Measurements from ENCODE around the gene PLOD1. TPM values are rescaled to one million over a fixed set of nuclear protein-coding genes. Genes with fewer than 3 reads are reported as not detected.

Gene PLOD1
- total RNA-seq, 1 donor from 2014 or later = 477 TPM

DNA sequence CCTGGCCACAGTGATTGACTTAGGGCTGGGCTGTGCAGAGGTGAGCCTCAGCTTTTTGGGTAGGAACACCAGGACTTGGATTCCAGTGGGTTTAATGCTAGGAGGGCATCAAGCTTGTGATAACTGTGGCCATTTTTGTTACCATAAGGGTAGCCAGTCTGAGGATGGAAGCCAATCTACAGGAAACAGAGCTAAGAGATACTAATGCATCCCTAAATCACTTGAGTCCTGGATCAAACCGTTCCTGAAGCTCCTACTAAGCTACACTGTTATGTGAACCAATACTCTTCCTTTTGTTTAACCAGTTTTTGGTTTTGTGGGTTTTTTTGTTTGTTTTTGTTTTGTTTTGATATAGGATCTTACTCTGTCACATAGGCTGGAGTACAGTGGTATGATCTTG is 20.5 kb upstream of the PLOD1 start:
- H3K9me3 Mint-ChIP-seq (ENCODE audit: low read depth) = no peaks in the 10 kb centered on the region
- H3K4me3 Mint-ChIP-seq (ENCODE audit: unreplicated experiment) = no peak overlapping the region
- H3K4me1 Mint-ChIP-seq (ENCODE audit: low read depth) = peaks cover 22% of the 10 kb centered on the region
- H3K27ac Mint-ChIP-seq (ENCODE audit: unreplicated experiment) = no peak overlapping the region
- DNase-seq (ENCODE audit: low spot score) = no peak
- TF ChIP-seq, protein P1, sequence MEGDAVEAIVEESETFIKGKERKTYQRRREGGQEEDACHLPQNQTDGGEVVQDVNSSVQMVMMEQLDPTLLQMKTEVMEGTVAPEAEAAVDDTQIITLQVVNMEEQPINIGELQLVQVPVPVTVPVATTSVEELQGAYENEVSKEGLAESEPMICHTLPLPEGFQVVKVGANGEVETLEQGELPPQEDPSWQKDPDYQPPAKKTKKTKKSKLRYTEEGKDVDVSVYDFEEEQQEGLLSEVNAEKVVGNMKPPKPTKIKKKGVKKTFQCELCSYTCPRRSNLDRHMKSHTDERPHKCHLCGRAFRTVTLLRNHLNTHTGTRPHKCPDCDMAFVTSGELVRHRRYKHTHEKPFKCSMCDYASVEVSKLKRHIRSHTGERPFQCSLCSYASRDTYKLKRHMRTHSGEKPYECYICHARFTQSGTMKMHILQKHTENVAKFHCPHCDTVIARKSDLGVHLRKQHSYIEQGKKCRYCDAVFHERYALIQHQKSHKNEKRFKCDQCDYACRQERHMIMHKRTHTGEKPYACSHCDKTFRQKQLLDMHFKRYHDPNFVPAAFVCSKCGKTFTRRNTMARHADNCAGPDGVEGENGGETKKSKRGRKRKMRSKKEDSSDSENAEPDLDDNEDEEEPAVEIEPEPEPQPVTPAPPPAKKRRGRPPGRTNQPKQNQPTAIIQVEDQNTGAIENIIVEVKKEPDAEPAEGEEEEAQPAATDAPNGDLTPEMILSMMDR (IDR thresholded peaks at IDR 0.05) = no peak
- H3K27me3 Mint-ChIP-seq (ENCODE audit: low read depth) = no peaks in the 10 kb centered on the region
- H3K36me3 Mint-ChIP-seq (ENCODE audit: low read depth) = peaks cover 1% of the 10 kb centered on the region

GRCh38 chr1:11918799-11919519 is 15.6 kb upstream of the PLOD1 start:
- H3K4me1 Mint-ChIP-seq (ENCODE audit: low read depth) = peaks cover 38% of the 10 kb centered on the region
- no peak for DNase-seq (ENCODE audit: low spot score)
- H3K27me3 Mint-ChIP-seq (ENCODE audit: low read depth) = no peaks in the 10 kb centered on the region
- TF ChIP-seq, protein P1 (IDR thresholded peaks at IDR 0.05) = no peak
- peaks cover 13% of the 10 kb centered on the region for H3K36me3 Mint-ChIP-seq (ENCODE audit: low read depth)
- no peak overlapping the region for H3K4me3 Mint-ChIP-seq (ENCODE audit: unreplicated experiment)
- H3K27ac Mint-ChIP-seq (ENCODE audit: unreplicated experiment) = peak overlapping the region; percentile 94
- no peaks in the 10 kb centered on the region for H3K9me3 Mint-ChIP-seq (ENCODE audit: low read depth)

GRCh38 chr1:11919621-11920020 is 14.9 kb upstream of the PLOD1 start:
- Mint-ChIP-seq H3K36me3 (ENCODE audit: low read depth) (peaks cover 13% of the 10 kb centered on the region), H3K4me1 (ENCODE audit: low read depth) (peaks cover 45% of the 10 kb centered on the region), H3K27me3 (ENCODE audit: low read depth) (no peaks in the 10 kb centered on the region), H3K9me3 (ENCODE audit: low read depth) (no peaks in the 10 kb centered on the region), H3K27ac (ENCODE audit: unreplicated experiment) (peak overlapping the region; percentile 94), H3K4me3 (ENCODE audit: unreplicated experiment) (no peak overlapping the region)
- TF ChIP-seq, protein P1 (IDR thresholded peaks at IDR 0.05) = no peak
- no peak for DNase-seq (ENCODE audit: low spot score)

DNA sequence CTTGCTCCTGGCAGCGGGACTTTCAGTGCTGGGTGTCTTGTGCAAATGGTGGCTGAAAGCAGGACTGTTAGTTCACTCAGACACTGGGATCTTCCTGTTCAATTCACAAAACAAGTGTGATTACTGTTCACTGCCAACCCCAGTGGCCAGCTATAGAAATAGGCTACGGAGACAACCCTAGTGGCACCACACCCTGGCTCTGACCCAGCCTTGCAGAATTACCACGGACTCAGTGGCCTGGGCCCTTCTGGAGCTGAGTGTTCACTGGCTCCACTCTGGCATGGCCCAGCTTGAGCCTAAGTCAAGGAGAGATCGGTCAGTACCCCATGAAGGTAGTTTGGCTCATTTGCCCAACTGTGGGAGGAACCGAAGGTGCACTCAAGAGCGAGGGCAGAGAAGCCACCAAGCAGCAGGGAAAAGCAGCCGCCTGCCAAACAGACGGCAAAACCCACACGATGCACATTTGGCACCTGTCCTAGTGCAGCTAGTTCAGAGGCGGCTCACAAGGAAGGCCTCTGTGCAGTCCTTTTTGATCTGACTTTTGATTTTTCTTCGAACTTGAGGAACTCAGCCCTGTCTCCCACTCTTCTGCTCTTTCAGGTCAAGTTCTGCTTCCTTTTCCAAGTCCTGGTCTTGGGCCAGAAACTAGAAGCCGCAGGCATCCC is 14.1 kb upstream of the PLOD1 start:
- Mint-ChIP-seq H3K4me3 (ENCODE audit: unreplicated experiment) (no peak overlapping the region), H3K27me3 (ENCODE audit: low read depth) (no peaks in the 10 kb centered on the region), H3K4me1 (ENCODE audit: low read depth) (peaks cover 51% of the 10 kb centered on the region), H3K9me3 (ENCODE audit: low read depth) (no peaks in the 10 kb centered on the region), H3K36me3 (ENCODE audit: low read depth) (peaks cover 13% of the 10 kb centered on the region), H3K27ac (ENCODE audit: unreplicated experiment) (peak overlapping the region; percentile 94)
- TF ChIP-seq, protein P1 (IDR thresholded peaks at IDR 0.05) = no peak
- no peak for DNase-seq (ENCODE audit: low spot score)

DNA sequence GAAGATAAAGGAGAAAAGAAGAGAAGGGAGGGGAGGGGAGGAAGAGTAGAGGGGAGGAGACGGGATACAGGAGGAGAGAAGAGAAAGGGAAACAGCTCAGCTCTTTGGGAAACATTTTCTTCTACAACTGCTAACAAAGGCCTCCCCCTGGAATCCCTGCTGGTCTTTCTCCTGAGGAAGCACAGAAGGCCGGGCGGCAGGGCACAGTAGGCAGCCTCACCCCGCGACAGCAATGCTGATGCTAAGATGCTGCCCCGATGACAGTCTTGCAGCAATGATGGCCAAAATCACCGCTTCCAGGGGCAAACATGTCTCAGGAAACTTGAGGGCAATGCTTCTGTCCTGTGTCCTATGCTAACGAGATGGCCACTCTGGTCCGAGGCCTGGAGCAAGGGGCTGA is 13.5 kb upstream of the PLOD1 start:
- Mint-ChIP-seq H3K36me3 (ENCODE audit: low read depth) (peaks cover 13% of the 10 kb centered on the region), H3K27ac (ENCODE audit: unreplicated experiment) (peak overlapping the region; percentile 45), H3K9me3 (ENCODE audit: low read depth) (no peaks in the 10 kb centered on the region), H3K4me3 (ENCODE audit: unreplicated experiment) (no peak overlapping the region), H3K27me3 (ENCODE audit: low read depth) (no peaks in the 10 kb centered on the region), H3K4me1 (ENCODE audit: low read depth) (peaks cover 51% of the 10 kb centered on the region)
- DNase-seq (ENCODE audit: low spot score) = no peak
- TF ChIP-seq, protein P1 (IDR thresholded peaks at IDR 0.05) = no peak

Measured in chondrocyte (in vitro differentiated cells).